GM19452 (cell line): Measurements from ENCODE around the gene PRR4.

Source experiments
- ATAC-seq: cut with Tn5 transposase; IDR thresholded peaks from one replicate; pipeline ENCODE4 v1.9.1; 2021; ENCODE audit not compliant: unreplicated experiment

PRR4 gene

DNA sequence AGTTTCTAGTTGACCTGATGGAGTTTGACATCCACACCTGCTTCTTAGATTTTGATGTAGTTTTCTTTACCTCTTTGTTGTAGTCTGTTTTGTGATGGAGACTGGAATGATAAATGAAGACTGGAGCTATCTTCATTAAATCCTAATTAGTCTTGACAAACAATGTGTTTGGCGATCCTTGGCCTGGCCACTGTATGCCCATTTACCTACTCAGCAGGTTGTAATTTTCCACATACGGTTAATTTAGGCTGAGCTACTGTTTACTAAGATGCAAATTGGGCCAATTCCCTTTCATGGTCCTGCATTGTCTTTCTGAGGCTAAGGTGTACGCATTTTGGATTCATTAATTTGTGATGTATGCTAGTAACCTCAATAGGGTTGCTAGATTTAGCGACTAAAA, 46.7 kb downstream of the PRR4 start, which contains the start of gene TAS2R7:
Gene TAS2R7, minus strand, starts transcription at position 41 of the 400 bp plus-strand sequence. CDS start 57 bp downstream, outside the sequence.
- ATAC-seq, result no peak

DNA sequence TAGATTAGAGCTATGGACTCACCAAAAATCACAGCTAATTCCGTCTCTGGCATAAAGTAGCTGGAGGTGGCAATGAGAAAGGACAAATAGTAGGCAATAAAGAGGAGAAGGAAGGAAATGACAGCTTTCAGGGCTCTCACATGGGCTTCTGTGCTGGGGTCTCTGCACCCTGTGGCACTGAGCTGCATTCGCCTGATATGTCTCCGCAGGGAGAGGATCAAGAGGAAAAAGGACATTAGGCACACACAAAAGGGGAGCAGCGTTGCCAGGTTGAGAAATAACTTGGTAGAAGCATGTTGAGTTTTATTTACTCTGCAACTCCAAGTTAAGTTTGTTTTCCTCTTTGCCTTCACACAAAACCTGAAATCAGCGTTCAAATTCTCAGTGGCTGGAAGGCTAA, 47.5 kb downstream of the PRR4 start:
- ATAC-seq, result no peak
